Left ventricle myocardium inferior (tissue), 1 donor: Measurements from ENCODE around the gene PPP6R3. TPM values are rescaled to one million over a fixed set of nuclear protein-coding genes. Genes with fewer than 3 reads are reported as not detected.
"Not testable (repeated sequence)": the region's sequence is repeated elsewhere in the genome, so short reads cannot be mapped to it uniquely, and the experiment has no call there.

Source experiments
- DNase-seq: peaks from one replicate; pipeline ENCODE4 v3.0.0-alpha.2; 2020
- H3K27ac ChIP-seq: fragments of 200-600 bp; replicated peaks from 2 replicates; pipeline ENCODE4 v1.8.0; 2021
- H3K27me3 ChIP-seq: fragments of 200-600 bp; 2 replicates; pipeline ENCODE4 v1.8.0; 2021; ENCODE audit warnings: low read depth
- H3K36me3 ChIP-seq: fragments of 200-600 bp; 2 replicates; pipeline ENCODE4 v1.8.0; 2021
- H3K4me1 ChIP-seq: fragments of 200-600 bp; 2 replicates; pipeline ENCODE4 v1.8.0; 2021
- H3K4me3 ChIP-seq: fragments of 200-600 bp; 2 replicates; pipeline ENCODE4 v1.8.0; 2021; ENCODE audit warnings: mild to moderate bottlenecking, moderate library complexity
- H3K9me3 ChIP-seq: fragments of 200-600 bp; replicated peaks from 2 replicates; pipeline ENCODE4 v1.8.0; 2021
- intact Hi-C: fragments of 100-400 bp; cut with micrococcal nuclease; formaldehyde crosslinking; loops from one replicate; pipeline ENCODE4 v1.11.0; 2022
- total RNA-seq: library from RNA; stranded (reverse); fragmentation: NEBNext Ultra II Directional; extraction: Animal tissue kit (Norgen Biotek cat#: 25700); gene quantifications from one replicate; pipeline ENCODE4 v1.2.1, GENCODE V29; 2021
- TF ChIP-seq, protein P1 (sequence below): fragments of 200-600 bp; IDR thresholded peaks from 2 replicates; pipeline ENCODE4 v1.8.0; 2021; ENCODE audit warnings: antibody characterized with exemption, mild to moderate bottlenecking, borderline replicate concordance
- donor health status: DM: no; HTN: yes; CAD: no; lungs with severe emphysema.

The PPP6R3 gene
- total RNA-seq, 1 donor from 2014 or later = 78.8 TPM

DNA sequence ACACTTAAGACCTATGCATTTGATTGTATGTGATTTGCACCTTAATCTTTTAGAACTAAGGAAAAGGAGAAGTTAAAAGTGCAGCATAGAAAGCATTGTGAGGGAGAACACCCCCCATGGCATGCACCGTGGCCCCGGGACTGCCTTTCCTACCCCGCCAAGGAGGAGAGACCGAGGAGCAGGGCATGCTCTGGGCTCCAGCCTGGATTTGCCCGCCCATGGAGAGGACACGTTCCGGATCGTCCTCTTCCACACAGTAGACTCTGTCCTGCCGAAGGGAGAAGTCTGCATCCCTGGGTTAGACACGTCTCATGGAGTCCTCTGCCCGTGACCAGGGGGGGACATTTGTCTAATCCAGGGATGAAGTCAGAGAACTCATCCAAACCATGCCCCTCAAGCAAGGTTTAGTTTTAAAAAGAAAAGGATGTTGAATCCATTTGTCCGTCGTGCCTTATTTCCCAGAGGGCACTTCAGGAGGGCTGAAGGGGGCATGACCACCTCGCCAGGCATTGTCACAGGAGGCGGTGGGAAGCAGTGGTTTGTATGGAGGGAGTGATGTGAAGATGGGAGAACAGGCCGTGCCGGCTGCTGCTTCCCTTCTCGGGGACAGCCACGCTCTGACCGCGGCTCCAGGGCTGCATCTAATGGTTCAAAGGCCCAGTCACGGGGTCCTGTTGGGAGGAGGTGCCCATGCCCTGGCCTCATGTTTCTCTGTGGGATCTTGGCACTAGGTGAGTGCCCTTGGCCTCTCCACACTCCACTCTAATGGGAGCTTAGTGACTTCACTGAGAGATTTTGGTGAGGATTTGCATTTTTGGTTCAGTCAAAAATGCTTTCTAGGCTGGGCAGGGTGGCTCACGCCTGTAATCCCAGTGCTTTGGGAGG lies 157.6 kb downstream of the PPP6R3 start:
- TF ChIP-seq, protein P1, sequence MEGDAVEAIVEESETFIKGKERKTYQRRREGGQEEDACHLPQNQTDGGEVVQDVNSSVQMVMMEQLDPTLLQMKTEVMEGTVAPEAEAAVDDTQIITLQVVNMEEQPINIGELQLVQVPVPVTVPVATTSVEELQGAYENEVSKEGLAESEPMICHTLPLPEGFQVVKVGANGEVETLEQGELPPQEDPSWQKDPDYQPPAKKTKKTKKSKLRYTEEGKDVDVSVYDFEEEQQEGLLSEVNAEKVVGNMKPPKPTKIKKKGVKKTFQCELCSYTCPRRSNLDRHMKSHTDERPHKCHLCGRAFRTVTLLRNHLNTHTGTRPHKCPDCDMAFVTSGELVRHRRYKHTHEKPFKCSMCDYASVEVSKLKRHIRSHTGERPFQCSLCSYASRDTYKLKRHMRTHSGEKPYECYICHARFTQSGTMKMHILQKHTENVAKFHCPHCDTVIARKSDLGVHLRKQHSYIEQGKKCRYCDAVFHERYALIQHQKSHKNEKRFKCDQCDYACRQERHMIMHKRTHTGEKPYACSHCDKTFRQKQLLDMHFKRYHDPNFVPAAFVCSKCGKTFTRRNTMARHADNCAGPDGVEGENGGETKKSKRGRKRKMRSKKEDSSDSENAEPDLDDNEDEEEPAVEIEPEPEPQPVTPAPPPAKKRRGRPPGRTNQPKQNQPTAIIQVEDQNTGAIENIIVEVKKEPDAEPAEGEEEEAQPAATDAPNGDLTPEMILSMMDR = no peak
- Histone ChIP-seq H3K27ac (no peak overlapping the region), H3K9me3 (no peaks in the 10 kb centered on the region), H3K4me1 (no peaks in the 10 kb centered on the region), H3K27me3 (peaks cover 6% of the 10 kb centered on the region), H3K36me3 (peaks cover 39% of the 10 kb centered on the region), H3K4me3 (no peak overlapping the region)
- no peak for DNase-seq
- intact Hi-C loops = no loop called here

DNA sequence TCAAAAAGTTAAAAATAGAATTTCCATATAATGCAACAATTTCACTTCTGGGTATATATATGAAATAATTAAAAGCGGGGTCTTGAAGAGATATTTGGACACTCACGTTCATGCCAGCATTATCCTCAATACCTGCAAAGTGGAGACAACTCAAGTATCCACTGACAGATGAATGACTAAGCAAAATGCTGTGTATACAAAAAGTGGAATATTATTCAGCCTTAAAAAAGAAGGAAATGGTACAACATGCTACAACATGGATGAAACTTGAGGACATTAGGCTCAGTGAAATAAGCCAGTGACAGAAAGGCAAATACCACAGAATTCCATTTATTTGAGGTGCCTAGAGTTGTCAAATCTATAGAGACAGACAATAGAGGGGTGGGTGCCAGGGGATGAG lies 161.3 kb downstream of the PPP6R3 start:
- no peaks in the 10 kb centered on the region for H3K9me3 ChIP-seq
- intact Hi-C loops = no loop called here

DNA sequence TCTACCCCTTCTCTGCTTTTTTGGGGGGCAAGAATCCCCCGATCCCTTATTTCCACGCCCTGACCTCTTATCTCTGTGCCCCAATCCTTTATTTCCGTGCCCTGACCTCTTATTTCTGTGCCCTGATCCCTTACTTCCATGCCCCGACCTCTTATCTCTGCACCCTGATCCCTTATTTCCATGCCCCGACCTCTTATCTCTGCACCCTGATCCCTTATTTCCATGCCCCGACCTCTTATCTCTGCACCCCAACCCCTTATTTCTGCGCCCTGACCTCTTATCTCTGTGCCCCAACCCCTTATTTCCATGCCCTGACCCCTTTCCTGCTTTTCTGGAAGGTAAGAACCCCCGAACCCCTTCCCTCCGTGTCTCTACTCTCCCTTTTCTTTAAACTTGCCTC lies 163.2 kb downstream of the PPP6R3 start:
- H3K27me3 ChIP-seq, H3K36me3 ChIP-seq, H3K4me1 ChIP-seq, DNase-seq, H3K9me3 ChIP-seq, H3K4me3 ChIP-seq, intact Hi-C loops, H3K27ac ChIP-seq: not testable (repeated sequence)

More for the DNA sequence above, 161.3 kb downstream of the PPP6R3 start:
- H3K27ac ChIP-seq = no peak overlapping the region
- DNase-seq = no peak
- TF ChIP-seq, protein P1 = no peak
- peaks cover 6% of the 10 kb centered on the region for H3K27me3 ChIP-seq
- H3K4me1 ChIP-seq = no peaks in the 10 kb centered on the region
- peaks cover 3% of the 10 kb centered on the region for H3K36me3 ChIP-seq
- no peak overlapping the region for H3K4me3 ChIP-seq

DNA sequence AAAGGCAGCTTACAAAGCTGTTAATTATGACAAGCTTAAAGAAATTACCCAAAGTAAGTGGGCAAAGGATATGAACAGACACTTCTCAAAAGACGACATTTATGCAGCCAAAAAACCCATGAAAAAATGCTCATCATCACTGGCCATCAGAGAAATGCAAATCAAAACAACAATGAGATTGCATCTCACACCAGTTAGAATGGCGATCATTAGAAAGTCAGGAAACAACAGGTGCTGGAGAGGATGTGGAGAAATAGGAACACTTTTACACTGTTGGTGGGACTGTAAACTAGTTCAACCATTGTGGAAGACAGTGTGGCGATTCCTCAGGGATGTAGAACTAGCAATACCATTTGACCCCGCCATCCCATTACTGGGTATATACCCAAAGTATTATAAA lies 164.5 kb downstream of the PPP6R3 start:
- H3K36me3 ChIP-seq, DNase-seq, intact Hi-C loops, H3K4me3 ChIP-seq, H3K4me1 ChIP-seq, H3K27me3 ChIP-seq, H3K27ac ChIP-seq, H3K9me3 ChIP-seq: not testable (repeated sequence)

DNA sequence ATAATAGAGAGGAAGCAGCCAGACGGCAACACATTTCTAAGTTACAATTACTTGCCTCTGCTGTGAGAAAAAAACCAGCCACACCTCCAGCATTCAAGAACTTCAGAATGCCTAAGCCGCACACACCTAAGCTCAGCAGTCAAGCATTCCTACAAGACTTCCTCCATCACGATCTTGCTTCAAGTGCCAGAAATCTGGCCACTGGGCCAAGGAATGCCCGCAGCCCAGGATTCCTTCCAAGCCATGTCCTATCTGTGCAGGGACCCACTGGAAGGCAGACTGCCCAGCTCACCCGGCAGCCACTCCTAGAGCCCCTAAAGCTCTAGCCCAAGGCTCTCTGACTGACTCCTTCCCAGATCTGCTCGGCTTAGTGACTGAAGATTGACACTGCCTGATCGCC lies 165.7 kb downstream of the PPP6R3 start:
- intact Hi-C loops, H3K4me1 ChIP-seq, H3K36me3 ChIP-seq, H3K27me3 ChIP-seq, DNase-seq, H3K9me3 ChIP-seq, H3K4me3 ChIP-seq, H3K27ac ChIP-seq: not testable (repeated sequence)

DNA sequence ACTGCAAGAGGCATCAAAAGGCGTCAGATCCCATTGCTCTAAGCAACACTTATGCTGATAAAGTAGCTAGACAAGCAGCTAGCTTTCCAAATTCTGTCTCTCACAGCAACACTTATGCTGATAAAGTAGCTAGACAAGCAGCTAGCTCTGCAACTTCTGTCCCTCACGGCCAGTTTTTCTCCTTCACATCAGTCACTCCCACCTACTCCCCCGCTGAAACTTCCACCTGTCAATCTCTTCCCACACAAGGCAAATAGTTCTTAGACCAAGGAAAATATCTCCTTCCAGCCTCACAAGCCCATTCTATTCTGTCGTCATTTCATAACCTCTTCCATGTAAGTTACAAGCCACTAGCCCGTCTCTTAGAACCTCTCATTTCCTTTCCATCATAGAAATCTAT lies 168.3 kb downstream of the PPP6R3 start:
- H3K36me3 ChIP-seq, intact Hi-C loops: not testable (repeated sequence)

DNA sequence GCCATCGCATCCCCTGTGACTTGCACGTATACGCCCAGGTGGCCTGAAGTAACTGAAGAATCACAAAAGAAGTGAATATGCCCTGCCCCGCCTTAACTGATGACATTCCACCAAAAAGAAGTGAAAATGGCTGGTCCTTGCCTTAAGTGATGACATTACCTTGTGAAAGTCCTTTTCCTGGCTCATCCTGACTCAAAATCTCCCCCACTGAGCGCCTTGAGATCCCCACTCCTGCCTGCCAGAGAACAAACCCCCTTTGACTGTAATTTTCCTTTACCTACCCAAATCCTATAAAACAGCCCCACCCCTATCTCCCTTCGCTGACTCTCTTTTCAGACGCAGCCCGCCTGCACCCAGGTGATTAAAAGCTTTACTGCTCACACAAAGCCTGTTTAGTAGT lies 171.8 kb downstream of the PPP6R3 start:
- DNase-seq, intact Hi-C loops, H3K27ac ChIP-seq, H3K4me3 ChIP-seq, H3K9me3 ChIP-seq, H3K36me3 ChIP-seq, H3K4me1 ChIP-seq: not testable (repeated sequence)
- peaks cover 10% of the 10 kb centered on the region for H3K27me3 ChIP-seq

More for the DNA sequence above, 168.3 kb downstream of the PPP6R3 start:
- peaks cover 10% of the 10 kb centered on the region for H3K27me3 ChIP-seq
- DNase-seq, H3K9me3 ChIP-seq, H3K4me1 ChIP-seq, H3K4me3 ChIP-seq, H3K27ac ChIP-seq: not testable (repeated sequence)

DNA sequence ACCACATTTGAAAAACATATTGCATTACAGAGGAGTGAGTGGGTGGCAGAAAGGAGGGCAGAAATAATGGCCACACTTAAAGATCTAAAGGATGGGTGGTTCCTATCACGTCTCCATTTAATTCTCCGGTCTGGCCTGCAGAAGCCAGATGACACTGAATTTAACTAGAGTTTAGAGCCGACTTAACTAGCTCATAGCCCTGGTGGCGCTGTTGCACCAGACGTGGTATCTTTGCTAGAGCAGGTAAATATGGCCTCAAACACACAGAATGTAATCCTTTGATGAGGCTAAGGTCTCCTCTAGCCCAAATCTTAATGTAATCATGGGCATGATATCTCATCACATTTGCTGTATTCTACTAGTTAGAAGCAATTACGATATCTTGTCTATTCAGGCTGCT lies 172.2 kb downstream of the PPP6R3 start:
- no peak overlapping the region for H3K27ac ChIP-seq
- H3K9me3 ChIP-seq = no peaks in the 10 kb centered on the region
- DNase-seq = no peak
- H3K27me3 ChIP-seq = peaks cover 10% of the 10 kb centered on the region
- no peaks in the 10 kb centered on the region for H3K36me3 ChIP-seq
- intact Hi-C loops = no loop called here
- no peaks in the 10 kb centered on the region for H3K4me1 ChIP-seq
- TF ChIP-seq, protein P1 = peak; percentile 43
- H3K4me3 ChIP-seq = no peak overlapping the region

DNA sequence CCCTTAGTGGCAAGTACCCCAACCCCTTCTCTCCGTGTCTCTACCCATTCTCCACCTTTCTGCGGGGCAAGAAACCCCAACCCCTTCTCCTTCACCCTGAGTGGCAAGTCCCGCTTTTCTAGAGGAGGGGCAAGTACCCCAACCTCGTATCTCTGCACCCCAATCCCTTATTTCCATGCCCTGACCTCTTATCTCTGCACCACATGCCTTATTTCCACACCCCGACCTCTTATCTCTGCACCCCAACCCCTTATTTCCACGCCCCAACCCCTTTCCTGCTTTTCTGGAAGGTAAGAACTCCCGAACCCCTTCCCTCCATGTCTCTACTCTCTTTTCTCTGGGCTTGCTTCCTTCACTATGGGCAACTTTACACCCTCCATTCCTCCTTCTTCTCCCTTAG lies 174.1 kb downstream of the PPP6R3 start:
- H3K4me1 ChIP-seq, H3K4me3 ChIP-seq, intact Hi-C loops: not testable (repeated sequence)

DNA sequence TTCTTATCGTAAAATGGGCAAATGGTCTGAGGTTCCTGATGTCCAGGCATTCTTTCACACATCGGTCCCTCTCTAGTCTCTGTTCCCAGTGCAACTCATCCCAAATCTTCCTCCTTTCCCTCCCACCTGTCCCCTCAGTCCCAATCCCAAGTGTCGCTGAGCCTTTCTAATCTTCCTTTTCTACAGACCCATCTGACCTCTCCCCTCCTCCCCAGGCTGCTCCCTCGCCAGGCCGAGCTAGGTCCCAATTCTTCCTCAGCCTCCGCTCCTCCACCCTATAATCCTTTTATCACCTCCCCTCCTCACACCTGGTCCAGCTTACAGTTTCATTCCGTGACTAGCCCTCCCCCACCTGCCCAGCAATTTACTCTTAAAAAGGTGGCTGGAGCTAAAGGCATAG lies 174.6 kb downstream of the PPP6R3 start:
- DNase-seq, H3K27ac ChIP-seq, H3K4me1 ChIP-seq, H3K9me3 ChIP-seq, intact Hi-C loops, H3K4me3 ChIP-seq, H3K36me3 ChIP-seq: not testable (repeated sequence)
- H3K27me3 ChIP-seq = peaks cover 10% of the 10 kb centered on the region

More for the DNA sequence above, 174.1 kb downstream of the PPP6R3 start:
- not testable (repeated sequence) for DNase-seq, H3K36me3 ChIP-seq, H3K9me3 ChIP-seq, H3K27ac ChIP-seq
- peaks cover 10% of the 10 kb centered on the region for H3K27me3 ChIP-seq

DNA sequence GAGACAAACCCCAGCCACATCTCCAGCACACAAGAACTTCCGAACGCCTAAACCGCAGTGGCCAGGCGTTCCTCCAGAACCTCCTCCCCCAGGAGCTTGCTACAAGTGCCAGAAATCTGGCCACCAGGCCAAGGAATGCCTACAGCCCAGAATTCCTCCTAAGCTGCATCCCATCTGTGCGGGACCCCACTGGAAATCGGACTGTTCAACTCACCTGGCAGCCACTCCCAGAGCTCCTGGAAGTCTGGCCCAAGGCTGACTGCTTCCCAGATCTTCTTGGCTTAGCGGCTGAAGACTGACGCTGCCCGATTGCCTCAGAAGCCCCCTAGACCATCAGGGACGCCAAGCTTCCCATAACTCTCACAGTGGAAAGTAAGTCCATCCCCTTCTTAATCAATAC lies 175.3 kb downstream of the PPP6R3 start:
- DNase-seq, H3K36me3 ChIP-seq, H3K4me3 ChIP-seq, intact Hi-C loops, H3K4me1 ChIP-seq, H3K9me3 ChIP-seq, H3K27ac ChIP-seq: not testable (repeated sequence)
- H3K27me3 ChIP-seq = peaks cover 10% of the 10 kb centered on the region
